T follicular helper cell (primary cell): ENCODE data around the gene GRK2.
"Not testable (repeated sequence)": the region's sequence is repeated elsewhere in the genome, so short reads cannot be mapped to it uniquely, and the experiment has no call there.

Experiments
- DNase-seq: peaks from one replicate; pipeline ENCODE4 v3.0.0-alpha.2; 2020; ENCODE audit warnings: low read depth

GRK2 gene

GRCh38 chr11:67312187-67313021, 46.1 kb downstream of the GRK2 start:
- no peak for DNase-seq

GRCh38 chr11:67313125-67313890, 47.0 kb downstream of the GRK2 start:
- DNase-seq, result no peak

DNA sequence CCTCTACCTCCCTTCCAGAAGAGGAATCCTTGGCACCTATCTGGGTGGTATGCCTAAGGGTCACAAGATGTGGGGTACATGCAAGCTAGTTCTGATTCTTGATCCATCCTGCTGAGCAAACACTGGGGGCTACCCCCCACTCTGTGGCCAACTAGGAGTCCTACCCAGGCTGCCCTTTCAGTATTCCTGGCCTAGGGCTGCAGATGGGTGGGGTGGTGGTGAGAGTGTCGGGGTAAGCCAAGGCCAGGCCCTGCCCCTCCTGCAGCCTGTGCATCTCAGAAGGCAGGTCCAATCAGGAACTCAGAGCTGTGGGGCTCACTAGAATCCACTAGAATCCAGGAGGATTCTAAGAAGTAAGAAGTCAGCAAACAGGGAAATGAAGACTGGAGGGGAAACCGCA, 47.9 kb downstream of the GRK2 start:
- DNase-seq, result no peak

DNA sequence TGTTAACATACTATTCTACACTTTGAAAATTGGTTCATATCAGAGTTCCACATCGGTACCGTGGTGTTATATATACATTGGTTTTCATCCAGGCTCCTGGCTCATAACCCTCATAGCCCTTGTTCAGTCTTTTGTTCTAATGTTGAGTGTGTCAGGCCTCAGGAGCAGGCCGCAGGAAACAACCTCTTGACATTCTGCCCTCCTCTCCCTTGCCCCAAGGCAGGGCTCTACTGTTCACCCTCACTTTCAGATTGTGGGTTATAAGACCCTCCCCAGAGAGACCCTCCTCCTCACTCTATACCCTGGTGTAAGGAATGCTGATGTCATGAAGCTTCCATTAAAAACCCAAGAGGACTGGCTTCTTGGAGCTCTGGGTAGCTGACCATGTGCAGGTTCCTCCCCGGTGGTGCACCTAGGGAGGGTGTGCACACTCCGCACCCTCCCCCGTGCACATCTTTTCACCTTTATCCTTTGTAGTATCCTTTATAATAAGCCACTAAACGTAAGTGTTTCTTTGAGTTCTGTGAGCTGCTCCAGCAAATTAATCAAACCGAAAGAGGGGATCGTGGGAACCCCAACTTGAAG, 49.1 kb downstream of the GRK2 start:
- DNase-seq, result no peak

GRCh38 chr11:67316882-67317204, 50.6 kb downstream of the GRK2 start:
- DNase-seq, result no peak

- DNase-seq, result peak; percentile 97
These were observed 51.1 kb downstream of the GRK2 start for GRCh38 chr11:67317205-67317887.

DNA sequence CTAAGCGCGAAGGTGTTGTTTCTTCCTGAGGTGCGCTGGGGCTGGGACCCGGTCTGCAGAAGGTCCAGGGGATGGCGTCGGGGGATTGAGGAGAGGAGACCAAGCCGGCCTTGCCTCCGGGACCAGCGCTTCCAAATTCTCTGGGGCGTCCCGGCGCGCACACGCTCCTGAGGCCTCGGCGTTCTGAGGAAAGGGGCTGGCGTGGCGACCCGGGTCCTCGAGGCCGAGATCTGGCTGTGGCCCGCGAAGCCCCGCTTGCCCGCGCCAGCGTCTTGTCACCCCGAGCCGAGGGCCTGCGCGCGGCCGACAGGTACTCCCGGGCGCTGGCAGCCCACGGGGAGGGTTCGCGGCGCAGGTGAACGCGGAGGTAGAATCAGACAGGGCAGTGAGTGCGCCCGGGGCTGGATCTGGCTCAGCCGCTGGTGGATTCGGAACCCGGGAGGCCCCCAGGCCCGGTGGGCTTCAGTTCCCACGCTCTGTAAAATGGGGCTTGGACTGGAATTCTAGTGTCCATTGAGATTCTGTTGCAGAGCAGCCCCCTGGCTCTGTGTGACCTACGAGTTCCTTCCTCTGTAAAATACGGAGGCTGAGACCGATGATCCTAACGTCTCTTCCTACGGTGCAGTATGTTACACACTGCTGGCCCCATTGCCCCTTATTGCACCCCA, 51.7 kb downstream of the GRK2 start:
- no peak for DNase-seq

DNA sequence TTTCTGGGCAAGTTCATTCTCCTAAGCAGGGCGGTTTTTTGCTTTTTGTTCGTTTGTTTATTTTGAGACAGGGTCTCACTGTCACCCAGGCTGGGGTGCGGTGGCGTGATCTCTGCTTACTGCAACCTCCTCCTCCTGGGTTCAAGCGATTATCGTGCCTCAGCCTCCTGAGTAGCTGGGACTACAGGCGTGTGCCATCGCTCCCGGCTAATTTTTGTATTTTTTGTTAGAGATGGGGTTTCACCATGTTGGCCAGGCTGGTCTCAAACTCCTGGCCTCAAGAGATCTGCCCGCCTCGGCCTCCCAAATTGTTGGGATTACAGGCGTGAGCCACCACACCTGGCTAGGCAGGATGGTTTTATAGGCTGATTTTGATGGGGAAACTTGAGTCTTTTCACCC, 52.6 kb downstream of the GRK2 start:
- DNase-seq, result not testable (repeated sequence)

GRCh38 chr11:67320011-67320410, 53.7 kb downstream of the GRK2 start:
- no peak for DNase-seq

- no peak for DNase-seq
These were observed 54.4 kb downstream of the GRK2 start for GRCh38 chr11:67320691-67321090.

DNA sequence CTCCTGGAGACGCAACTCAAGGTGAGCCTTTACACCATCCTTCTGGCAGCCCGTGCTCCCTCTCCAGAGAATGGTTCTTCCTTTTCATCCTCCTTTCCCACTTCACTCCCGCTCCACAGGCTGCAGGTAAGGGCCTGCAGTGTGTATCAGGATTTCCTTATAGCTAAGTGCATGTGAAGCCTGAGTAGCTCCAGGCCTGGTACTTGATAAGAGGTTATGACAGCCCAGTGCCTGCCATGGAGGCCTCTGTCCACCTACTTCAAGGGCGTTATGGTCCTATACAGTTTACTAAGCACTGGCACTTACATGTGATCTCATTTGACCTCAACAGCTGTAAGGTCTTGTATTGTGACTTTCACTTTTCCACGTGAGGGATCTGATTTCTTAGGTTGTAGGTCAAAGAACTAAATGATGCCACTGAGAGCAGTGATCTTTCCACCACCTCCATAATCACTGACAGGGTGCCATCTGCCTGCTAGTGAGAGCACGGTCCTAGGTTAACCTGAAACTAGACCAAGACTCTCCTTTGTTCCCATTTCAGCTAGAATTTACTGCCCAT, 55.1 kb downstream of the GRK2 start:
- DNase-seq, result no peak

DNA sequence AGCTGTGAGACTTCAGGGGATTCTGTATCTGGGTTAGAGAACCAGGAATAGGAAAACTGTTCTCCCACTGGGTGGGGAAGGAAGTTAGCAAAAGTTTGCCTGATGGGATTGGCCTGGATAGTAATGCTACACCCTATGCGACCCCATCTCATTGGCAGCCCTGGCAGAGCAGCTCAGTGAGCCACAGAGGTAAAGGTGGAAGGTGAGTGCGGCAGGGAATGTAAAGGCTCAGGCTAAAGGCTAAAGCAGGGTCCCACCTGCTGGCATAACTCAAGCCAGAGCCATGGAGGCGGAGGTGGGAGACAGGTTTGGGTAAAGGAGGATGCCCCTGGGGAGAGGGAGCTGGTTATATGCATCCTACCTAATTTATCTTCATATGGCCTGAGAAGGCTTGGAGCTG, 55.8 kb downstream of the GRK2 start:
- no peak for DNase-seq

DNA sequence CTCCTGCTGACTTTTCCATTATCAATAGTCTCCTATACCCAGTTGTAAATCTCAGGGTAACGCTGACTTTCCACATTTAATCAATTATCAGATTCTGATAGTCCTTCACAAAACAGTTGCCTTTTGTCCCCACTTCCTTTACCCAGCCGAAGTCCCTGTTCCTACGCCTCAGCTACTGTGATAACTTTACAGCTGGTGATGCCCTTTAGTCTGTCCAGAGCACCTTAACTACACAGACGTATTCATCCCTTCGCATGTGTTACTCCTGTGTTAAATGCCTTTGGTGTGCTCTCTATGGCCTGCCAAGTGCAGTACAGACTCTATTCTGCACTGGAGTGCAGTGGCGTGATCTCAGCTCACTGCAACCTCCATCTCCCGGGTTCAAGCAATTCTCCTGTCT, 57.3 kb downstream of the GRK2 start:
- DNase-seq, result no peak

- no peak for DNase-seq
These were observed 65.9 kb downstream of the GRK2 start for GRCh38 chr11:67332081-67332691.
